WTC11 (cell line): ENCODE measurements around the gene CCDC60. TPM values are rescaled to one million over a fixed set of nuclear protein-coding genes. Genes with fewer than 3 reads are reported as not detected.

Experiments
- ATAC-seq: fragments of 200-7000 bp; cut with Tn5 transposase; 2 replicates; pipeline ENCODE4 v1.10.0; 2021; ENCODE audit warnings: mild to moderate bottlenecking, moderate library complexity
- CTCF ChIA-PET: fragments of 300-600 bp; sonication (Branson Sonifier 250); formaldehyde crosslinking; loops from one replicate; lab custom pipeline; 2021; ENCODE audit warnings: antibody characterized with exemption; lab: Charles Lee
- POLR2A ChIA-PET: fragments of 350-600 bp; sonication (Branson Sonifier 250); formaldehyde crosslinking; loops from one replicate; lab custom pipeline; 2021; ENCODE audit warnings: antibody characterized with exemption; lab: Charles Lee
- DNase-seq: peaks from one replicate; pipeline ENCODE4 v3.0.0; 2021; ENCODE audit warnings: low spot score
- H3K27ac Mint-ChIP-seq: 2 replicates; pipeline ENCODE4 v1.8.0; 2021; ENCODE audit warnings: mixed read lengths
- H3K27me3 Mint-ChIP-seq: 2 replicates; pipeline ENCODE4 v1.8.0; 2021; ENCODE audit warnings: low read depth, mild to moderate bottlenecking, moderate library complexity, mixed read lengths
- H3K36me3 Mint-ChIP-seq: 2 replicates; pipeline ENCODE4 v1.8.0; 2021; ENCODE audit warnings: mixed read lengths
- H3K4me1 Mint-ChIP-seq: 2 replicates; pipeline ENCODE4 v1.8.0; 2022; ENCODE audit warnings: mixed read lengths
- H3K4me3 Mint-ChIP-seq: 2 replicates; pipeline ENCODE4 v1.8.0; 2021; ENCODE audit warnings: mild to moderate bottlenecking, moderate library complexity, mixed read lengths
- H3K9me3 Mint-ChIP-seq: 2 replicates; pipeline ENCODE4 v1.8.0; 2021; ENCODE audit warnings: mixed read lengths
- AR ChIP-seq: fragments of 250-450 bp; sonication (Bioruptor Pico); IDR thresholded peaks from 2 replicates; pipeline ENCODE4 v1.9.0; 2021; ENCODE audit warnings: mild to moderate bottlenecking
- ARID4B ChIP-seq: sonication (generic); formaldehyde crosslinking; IDR thresholded peaks from 2 replicates; pipeline ENCODE4 v1.8.0; 2023; ENCODE audit warnings: missing genetic modification reagents, mild to moderate bottlenecking, borderline replicate concordance
- ATF2 ChIP-seq: sonication (generic); formaldehyde crosslinking; IDR thresholded peaks from 2 replicates; pipeline ENCODE4 v1.8.1; 2022; ENCODE audit warnings: low read depth, missing genetic modification reagents, borderline replicate concordance
- ATF3 ChIP-seq: sonication (generic); formaldehyde crosslinking; conservative IDR thresholded peaks from 2 replicates; pipeline ENCODE4 v1.8.1; 2022; ENCODE audit warnings: mild to moderate bottlenecking, missing genetic modification reagents
- ATF6 ChIP-seq: sonication (generic); formaldehyde crosslinking; IDR thresholded peaks from 2 replicates; pipeline ENCODE4 v1.8.1; 2023; ENCODE audit warnings: mild to moderate bottlenecking, missing genetic modification reagents
- E2F4 ChIP-seq: sonication (generic); formaldehyde crosslinking; IDR thresholded peaks from 2 replicates; pipeline ENCODE4 v1.8.1; 2022; ENCODE audit warnings: low read depth, mild to moderate bottlenecking, moderate library complexity, missing genetic modification reagents, borderline replicate concordance
- E2F5 ChIP-seq: sonication (generic); formaldehyde crosslinking; IDR thresholded peaks from 2 replicates; pipeline ENCODE4 v1.8.1; 2022; ENCODE audit warnings: mild to moderate bottlenecking, moderate library complexity, missing genetic modification reagents
- JAZF1 ChIP-seq: fragments of 250-450 bp; sonication (Bioruptor Pico); IDR thresholded peaks from 2 replicates; pipeline ENCODE4 v1.9.0; 2021; ENCODE audit warnings: moderate library complexity, mild to moderate bottlenecking, inconsistent platforms
- MXD4 ChIP-seq: fragments of 250-450 bp; sonication (Bioruptor Pico); IDR thresholded peaks from 2 replicates; pipeline ENCODE4 v1.8.0; 2021; ENCODE audit warnings: mild to moderate bottlenecking, moderate library complexity, borderline replicate concordance
- NFATC4 ChIP-seq: fragments of 250-450 bp; sonication (Bioruptor Pico); IDR thresholded peaks from 2 replicates; pipeline ENCODE4 v1.9.0; 2021; ENCODE audit warnings: mild to moderate bottlenecking
- NFYB ChIP-seq: sonication (generic); formaldehyde crosslinking; conservative IDR thresholded peaks from 2 replicates; pipeline ENCODE4 v1.8.0; 2022; ENCODE audit warnings: low read depth, missing genetic modification reagents
- NR3C1 ChIP-seq: sonication (generic); formaldehyde crosslinking; conservative IDR thresholded peaks from 2 replicates; pipeline ENCODE4 v1.8.1; 2023; ENCODE audit warnings: low read depth, mild to moderate bottlenecking, missing genetic modification reagents
- TCF7 ChIP-seq: sonication (generic); formaldehyde crosslinking; IDR thresholded peaks from 2 replicates; pipeline ENCODE4 v1.8.0; 2022; ENCODE audit warnings: mild to moderate bottlenecking, low read depth, missing genetic modification reagents, moderate library complexity
- TP53 ChIP-seq: sonication (generic); formaldehyde crosslinking; IDR thresholded peaks from 2 replicates; pipeline ENCODE4 v1.8.1; 2023; ENCODE audit warnings: mild to moderate bottlenecking, missing genetic modification reagents
- USF1 ChIP-seq: sonication (generic); formaldehyde crosslinking; IDR thresholded peaks from 2 replicates; pipeline ENCODE4 v1.8.0; 2022; ENCODE audit warnings: mild to moderate bottlenecking, missing genetic modification reagents
- ZNF138 ChIP-seq: sonication (generic); formaldehyde crosslinking; conservative IDR thresholded peaks from 2 replicates; pipeline ENCODE4 v1.8.1; 2022; ENCODE audit warnings: mild to moderate bottlenecking, moderate library complexity, missing genetic modification reagents
- ZNF671 ChIP-seq: fragments of 250-450 bp; sonication (Bioruptor Pico); IDR thresholded peaks from 2 replicates; pipeline ENCODE4 v1.8.0; 2021; ENCODE audit warnings: mild to moderate bottlenecking
- total RNA-seq: library from RNA; stranded (reverse); gene quantifications from 3 replicates; pipeline ENCODE4 v1.2.3, GENCODE V29; 2021

Gene CCDC60
- total RNA-seq, 1 experiment from 2014 or later: 1.1 TPM

GRCh38 chr12:119546340-119546739, 211.8 kb downstream of the CCDC60 start (continued):
- TF ChIP-seq ATF6 (CRISPR knock-in tag) (no peak), USF1 (no peak), ATF3 (CRISPR knock-in tag) (no peak), ARID4B (CRISPR knock-in tag) (no peak), TP53 (CRISPR knock-in tag) (no peak), ZNF138 (CRISPR knock-in tag) (no peak), JAZF1 (CRISPR knock-in tag) (no peak), NFATC4 (CRISPR knock-in tag) (no peak)

GRCh38 chr12:119547001-119547400, 212.5 kb downstream of the CCDC60 start:
- no peak for TF ChIP-seq MXD4 (CRISPR knock-in tag)
- Mint-ChIP-seq H3K4me1 (peaks cover 6% of the 10 kb centered on the region), H3K9me3 (no peaks in the 10 kb centered on the region), H3K4me3 (no peak overlapping the region), H3K27ac (no peak overlapping the region), H3K36me3 (no peaks in the 10 kb centered on the region), H3K27me3 (no peaks in the 10 kb centered on the region; the same call in 1 of the 2 replicates)
- CTCF ChIA-PET: interaction anchor here (1.1 to 1.3 kb wide), 2 partner anchors 50 to 103 kb away, joined by 3 to 6 read pairs; no protein-coding TSS in a partner anchor
- ATAC-seq (no peak), DNase-seq (no peak)
- POLR2A ChIA-PET: no interaction called here

- POLR2A ChIA-PET: no interaction called here
- Mint-ChIP-seq H3K4me1 (0 out of 2 replicates have a peak, but pooled peaks cover 3% of the 10 kb centered on the region), H3K9me3 (peaks cover 13% of the 10 kb centered on the region), H3K4me3 (no peak overlapping the region), H3K27ac (no peak overlapping the region), H3K27me3 (no peaks in the 10 kb centered on the region), H3K36me3 (no peaks in the 10 kb centered on the region)
- DNase-seq (no peak), ATAC-seq (no peak)
- no peak for TF ChIP-seq ATF3 (CRISPR knock-in tag)
- no peak for TF ChIP-seq NFYB (CRISPR knock-in tag)
- TF ChIP-seq AR (CRISPR knock-in tag): no peak
- TF ChIP-seq E2F5: no peak
- TF ChIP-seq NR3C1 (CRISPR knock-in tag): no peak
- no peak for TF ChIP-seq E2F4
- TF ChIP-seq ZNF671 (CRISPR knock-in tag): no peak
- no peak for TF ChIP-seq TCF7 (CRISPR knock-in tag)
- TF ChIP-seq ATF2 (CRISPR knock-in tag): no peak
- CTCF ChIA-PET: no interaction called here
Measured at GRCh38 chr12:119556854-119557253, 222.3 kb downstream of the CCDC60 start.
